Fibroblast of gingiva (primary cell): Measurements from ENCODE around the gene ECE1.

Experiments
- DNase-seq: peaks from one replicate; pipeline ENCODE4 v3.0.0-alpha.2; 2011; ENCODE audit warnings: low read depth

Gene ECE1

GRCh38 chr1:21308330-21308729 lies 18.1 kb upstream of the ECE1 start:
- no peak for DNase-seq

GRCh38 chr1:21307663-21308305 lies 17.5 kb upstream of the ECE1 start:
- DNase-seq: no peak

GRCh38 chr1:21307210-21307609 lies 16.9 kb upstream of the ECE1 start:
- no peak for DNase-seq

GRCh38 chr1:21305900-21306189 lies 15.6 kb upstream of the ECE1 start:
- DNase-seq: no peak

- DNase-seq: no peak
Measured at GRCh38 chr1:21305155-21305899, 15.1 kb upstream of the ECE1 start.

- DNase-seq: no peak
Measured at GRCh38 chr1:21304488-21304887, 14.2 kb upstream of the ECE1 start.

GRCh38 chr1:21302747-21303715 lies 12.8 kb upstream of the ECE1 start:
- DNase-seq: peak; percentile 90

- no peak for DNase-seq
Measured at GRCh38 chr1:21301794-21302440, 11.7 kb upstream of the ECE1 start.

GRCh38 chr1:21300774-21301173 lies 10.5 kb upstream of the ECE1 start:
- no peak for DNase-seq

GRCh38 chr1:21299780-21300395 lies 9.6 kb upstream of the ECE1 start:
- peak; percentile 36 for DNase-seq

- no peak for DNase-seq
Measured at GRCh38 chr1:21298981-21299391, 8.7 kb upstream of the ECE1 start.

GRCh38 chr1:21297975-21298374 lies 7.7 kb upstream of the ECE1 start:
- peak; percentile 77 for DNase-seq

GRCh38 chr1:21296509-21297354 lies 6.5 kb upstream of the ECE1 start:
- no peak for DNase-seq

GRCh38 chr1:21295545-21295944 lies 5.3 kb upstream of the ECE1 start:
- no peak for DNase-seq

- no peak for DNase-seq
Measured at GRCh38 chr1:21295002-21295401, 4.7 kb upstream of the ECE1 start.

GRCh38 chr1:21294266-21294989 lies 4.2 kb upstream of the ECE1 start:
- no peak for DNase-seq

GRCh38 chr1:21293537-21294265 lies 3.4 kb upstream of the ECE1 start:
- no peak for DNase-seq

- DNase-seq: no peak
Measured at GRCh38 chr1:21292984-21293536, 2.8 kb upstream of the ECE1 start.

GRCh38 chr1:21292503-21292983 lies 2.3 kb upstream of the ECE1 start:
- DNase-seq: no peak
